HG03095 (cell line): Measurements from ENCODE around the gene GPATCH3.

ENCODE experiments used
- ATAC-seq: cut with Tn5 transposase; IDR thresholded peaks from one replicate; pipeline ENCODE4 v1.9.1; 2021; ENCODE audit warnings: moderate library complexity; ENCODE audit not compliant: unreplicated experiment

Gene GPATCH3

DNA sequence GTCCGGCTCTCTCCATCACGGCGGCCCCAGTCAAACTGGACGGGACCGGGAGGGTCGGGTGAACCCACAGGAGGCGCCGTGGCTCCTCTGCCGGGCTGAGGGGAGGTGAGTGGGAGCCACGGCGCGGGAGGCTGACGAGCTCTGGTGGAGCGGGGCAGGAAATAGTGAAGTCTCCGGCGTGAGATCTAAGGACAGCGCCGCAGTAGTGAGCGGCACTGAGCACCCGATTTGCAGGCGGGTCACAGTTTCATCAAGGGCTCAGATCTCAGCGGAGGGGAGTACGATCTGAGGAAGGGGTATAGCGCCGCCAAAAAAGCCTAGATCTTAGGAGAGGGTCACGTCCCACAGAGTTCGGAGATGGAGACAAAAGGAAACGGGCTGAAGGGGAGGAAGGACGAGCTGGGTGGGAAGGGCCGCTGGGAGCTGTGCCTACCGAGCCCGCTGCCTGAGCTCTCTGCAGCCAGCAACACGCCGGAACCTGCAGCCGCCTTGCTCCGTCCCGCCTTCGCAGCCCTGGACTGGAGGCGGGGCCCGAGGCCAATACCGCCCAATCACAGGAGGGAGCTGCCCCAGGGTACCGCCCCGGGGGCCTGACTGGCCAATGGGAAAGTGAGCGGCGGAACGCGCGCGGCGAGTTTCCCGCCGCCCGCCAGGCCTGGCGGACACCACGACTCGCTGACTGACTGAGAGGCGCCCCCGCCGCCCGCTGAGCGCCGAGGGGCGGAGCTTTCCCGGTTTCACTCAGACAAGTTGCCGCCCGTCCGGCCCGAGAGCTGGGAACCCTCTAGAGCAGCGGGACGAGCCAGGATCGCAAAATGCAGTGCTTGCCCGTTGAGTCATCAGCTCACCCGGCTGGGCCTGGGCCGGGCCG is 35.4 kb downstream of the GPATCH3 start:
- ATAC-seq = peak; percentile 86

DNA sequence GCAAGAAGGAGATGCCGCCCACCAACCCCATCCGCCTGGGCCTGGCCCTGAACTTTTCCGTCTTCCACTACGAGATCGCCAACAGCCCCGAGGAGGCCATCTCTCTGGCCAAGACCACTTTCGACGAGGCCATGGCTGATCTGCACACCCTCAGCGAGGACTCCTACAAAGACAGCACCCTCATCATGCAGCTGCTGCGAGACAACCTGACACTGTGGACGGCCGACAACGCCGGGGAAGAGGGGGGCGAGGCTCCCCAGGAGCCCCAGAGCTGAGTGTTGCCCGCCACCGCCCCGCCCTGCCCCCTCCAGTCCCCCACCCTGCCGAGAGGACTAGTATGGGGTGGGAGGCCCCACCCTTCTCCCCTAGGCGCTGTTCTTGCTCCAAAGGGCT is 36.6 kb downstream of the GPATCH3 start:
- no peak for ATAC-seq

DNA sequence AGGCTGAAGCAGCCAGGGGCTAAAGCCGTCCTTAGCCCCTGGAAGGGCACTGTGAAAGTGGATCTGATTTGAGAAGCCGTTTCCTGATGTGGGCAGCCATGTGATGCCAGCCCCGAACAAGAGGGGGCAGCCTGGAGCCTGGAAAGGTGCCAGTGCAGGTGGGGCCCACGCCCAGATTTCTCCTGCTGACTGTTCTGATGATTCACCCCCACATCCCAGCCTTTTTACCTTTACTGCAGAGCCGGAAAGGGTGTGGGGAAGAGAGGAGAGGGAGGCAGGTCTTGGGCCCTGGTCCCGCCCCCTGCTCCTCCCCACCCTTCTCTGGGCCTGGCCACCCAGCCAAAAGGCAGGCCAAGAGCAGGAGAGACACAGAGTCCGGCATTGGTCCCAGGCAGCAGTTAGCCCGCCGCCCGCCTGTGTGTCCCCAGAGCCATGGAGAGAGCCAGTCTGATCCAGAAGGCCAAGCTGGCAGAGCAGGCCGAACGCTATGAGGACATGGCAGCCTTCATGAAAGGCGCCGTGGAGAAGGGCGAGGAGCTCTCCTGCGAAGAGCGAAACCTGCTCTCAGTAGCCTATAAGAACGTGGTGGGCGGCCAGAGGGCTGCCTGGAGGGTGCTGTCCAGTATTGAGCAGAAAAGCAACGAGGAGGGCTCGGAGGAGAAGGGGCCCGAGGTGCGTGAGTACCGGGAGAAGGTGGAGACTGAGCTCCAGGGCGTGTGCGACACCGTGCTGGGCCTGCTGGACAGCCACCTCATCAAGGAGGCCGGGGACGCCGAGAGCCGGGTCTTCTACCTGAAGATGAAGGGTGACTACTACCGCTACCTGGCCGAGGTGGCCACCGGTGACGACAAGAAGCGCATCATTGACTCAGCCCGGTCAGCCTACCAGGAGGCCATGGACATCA is 37.2 kb downstream of the GPATCH3 start, which contains the start of gene SFN:
Gene SFN, plus strand, starts transcription at position 369 of the 904 bp plus-strand sequence. Its CDS starts 64 bp downstream, at position 433.
- ATAC-seq = no peak

DNA sequence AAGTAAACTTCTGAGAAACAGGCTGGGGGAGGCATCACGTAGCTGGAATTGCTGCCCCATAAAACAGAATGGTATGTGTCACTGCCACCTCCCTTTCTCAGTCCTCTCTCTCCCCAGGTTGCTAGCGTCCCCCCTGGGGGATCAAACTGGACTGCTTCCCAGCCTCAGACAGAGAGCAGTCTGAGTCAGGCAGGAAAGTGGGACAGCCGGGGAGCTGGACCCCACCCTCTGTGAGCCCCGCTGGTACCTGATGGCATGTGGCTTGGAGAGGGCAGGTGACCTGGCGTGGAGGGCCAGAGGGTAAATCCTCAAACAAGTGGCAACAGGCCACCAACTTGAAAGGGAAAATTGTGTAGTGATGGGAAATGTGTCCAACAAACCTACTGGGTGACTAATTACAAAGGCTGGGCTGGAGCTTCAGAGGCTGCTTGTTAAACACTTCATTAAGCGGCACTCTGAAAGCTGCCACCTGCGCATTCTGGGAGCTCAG is 38.3 kb downstream of the GPATCH3 start:
- no peak for ATAC-seq

DNA sequence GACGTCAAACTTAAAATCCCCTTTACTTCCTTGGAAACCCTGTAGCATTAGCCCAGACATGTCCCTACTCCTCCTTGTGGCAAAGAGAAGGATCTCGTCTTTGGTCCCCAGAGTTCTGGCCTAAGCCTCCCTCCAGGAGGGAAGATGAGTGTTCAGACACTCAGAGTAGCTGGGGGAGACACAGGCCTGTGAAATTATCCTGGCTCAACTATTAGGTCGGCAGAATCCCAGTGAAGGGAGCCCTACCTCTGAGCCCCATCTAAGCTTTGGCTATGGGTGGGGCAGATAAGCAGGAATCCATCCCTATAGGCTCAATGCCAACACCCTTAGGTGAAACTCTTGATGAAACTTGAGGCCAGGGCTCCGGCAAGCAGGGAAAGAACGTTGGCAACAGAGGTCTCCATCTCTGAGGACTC is 39.0 kb downstream of the GPATCH3 start:
- ATAC-seq = no peak

DNA sequence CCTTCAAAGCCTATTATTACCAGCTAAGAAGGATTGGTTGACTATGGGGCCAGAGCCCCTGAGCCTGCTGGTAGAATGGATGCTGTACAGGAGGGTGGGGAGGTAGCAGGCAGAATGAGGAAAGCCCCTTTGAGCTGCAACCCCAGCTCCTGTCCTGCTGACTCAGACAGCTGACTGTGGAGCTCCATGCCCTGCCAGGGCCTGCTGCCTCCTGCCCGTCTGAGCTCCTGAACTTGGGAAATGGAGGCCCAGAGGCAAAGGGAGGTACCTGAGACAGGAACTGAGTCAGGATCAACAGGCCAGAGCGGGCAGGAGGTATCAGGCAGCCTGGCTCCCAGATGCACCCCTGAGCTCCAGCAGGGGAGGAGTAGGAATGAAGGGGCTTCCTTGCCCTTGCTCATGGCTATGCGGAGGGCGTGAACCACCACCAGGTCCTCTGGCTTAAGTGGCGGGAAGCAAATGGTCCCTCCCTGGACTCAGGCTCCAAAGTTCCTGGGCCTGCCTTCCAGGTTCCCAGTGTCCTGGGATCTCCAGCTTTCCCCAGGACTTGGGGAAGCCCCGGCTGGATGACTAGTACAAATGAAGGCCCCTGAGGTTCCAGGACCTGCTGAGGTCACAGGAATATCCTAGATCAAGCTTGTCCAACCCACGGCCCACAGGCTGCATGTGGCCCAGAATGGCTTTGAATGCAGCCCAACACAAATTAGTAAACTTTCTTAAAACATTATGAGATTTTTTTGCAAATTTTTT is 41.2 kb downstream of the GPATCH3 start:
- ATAC-seq = no peak

DNA sequence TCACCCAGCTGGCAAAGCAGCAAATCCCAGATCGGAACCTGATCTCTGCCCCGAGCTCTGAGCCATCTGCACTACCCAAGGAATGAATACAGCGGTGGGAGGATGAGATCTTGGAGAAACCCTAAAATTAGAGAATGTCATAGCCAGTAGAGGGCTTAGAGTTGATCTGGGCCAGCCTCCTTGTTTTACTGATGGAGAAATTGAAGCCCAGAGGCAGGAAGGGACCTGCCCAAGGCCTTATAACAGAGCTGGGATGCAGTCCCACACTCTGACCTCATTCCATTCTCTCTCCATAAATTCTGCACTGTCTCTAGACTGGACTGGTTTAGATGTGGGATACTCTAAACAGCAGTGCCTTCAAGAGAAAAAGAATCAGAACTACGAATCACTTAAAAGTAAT is 42.1 kb downstream of the GPATCH3 start:
- ATAC-seq = no peak

DNA sequence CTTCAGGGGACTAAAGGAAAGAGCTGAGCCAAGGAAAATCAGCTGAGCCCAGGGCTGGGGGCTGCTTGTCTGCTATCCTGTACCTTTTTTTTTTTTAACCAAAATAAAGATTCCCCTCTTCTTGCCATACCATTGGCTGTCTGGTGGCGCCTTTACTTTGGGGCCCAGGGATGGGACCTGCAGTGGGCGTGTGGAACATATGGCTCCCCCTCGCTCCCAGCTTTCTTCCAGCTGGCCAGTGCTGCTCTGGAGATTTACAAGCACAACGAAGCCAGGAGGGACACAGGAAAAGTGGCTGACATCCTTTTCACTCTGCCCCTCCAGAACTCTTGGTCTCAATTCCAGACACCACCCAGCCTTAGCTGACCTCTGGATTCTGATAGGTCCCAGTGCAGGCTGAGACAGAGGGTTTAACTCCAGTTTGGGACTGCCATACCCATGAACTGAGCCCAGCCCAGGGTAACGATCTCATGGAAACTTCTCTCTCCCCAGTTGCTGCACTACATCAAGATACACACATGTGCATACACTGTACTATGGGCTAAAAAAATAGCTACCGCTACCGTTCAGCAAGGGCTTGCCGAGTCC is 42.7 kb downstream of the GPATCH3 start:
- no peak for ATAC-seq

DNA sequence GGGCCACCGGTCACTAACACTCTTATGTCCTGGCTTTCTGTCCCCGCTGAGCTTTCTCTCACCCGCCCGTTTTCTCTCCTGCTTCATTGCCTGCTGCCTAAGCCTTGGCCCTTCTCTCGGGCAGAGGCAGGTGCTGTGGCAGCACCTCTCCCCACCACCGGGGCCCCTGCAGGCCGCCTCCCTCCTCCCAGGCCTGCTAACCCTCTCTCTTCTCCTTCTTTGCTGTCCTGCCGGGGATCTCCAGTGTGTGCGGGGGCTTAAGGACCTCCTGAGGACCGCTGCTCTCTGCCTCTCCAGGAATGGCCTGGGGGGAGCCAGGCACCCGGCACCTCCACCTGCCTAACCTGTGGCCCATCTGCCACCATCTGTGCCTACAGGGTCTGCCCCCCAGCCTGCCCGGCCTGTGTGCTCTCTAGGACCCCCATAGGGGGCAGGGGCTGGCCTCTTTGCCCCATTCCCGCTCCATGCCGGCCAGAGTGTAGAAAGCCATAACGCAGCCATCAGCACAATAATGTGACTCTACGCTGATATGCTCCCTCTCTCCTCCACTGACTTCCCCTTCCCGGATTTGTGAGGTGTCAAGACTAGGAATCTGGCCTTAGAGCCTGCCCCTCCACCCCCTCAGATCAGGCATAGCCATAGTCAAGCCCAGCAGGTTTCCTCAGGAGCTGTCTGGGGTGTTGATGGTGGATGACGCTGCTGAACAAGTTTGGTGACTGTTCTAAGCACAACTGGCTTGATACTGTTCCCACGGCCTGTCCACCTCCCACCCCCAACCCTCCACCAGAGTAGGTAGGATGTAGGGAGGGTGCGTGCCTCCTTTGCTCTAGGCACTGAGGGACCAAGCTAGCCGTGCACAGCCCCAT is 43.4 kb downstream of the GPATCH3 start:
- no peak for ATAC-seq

DNA sequence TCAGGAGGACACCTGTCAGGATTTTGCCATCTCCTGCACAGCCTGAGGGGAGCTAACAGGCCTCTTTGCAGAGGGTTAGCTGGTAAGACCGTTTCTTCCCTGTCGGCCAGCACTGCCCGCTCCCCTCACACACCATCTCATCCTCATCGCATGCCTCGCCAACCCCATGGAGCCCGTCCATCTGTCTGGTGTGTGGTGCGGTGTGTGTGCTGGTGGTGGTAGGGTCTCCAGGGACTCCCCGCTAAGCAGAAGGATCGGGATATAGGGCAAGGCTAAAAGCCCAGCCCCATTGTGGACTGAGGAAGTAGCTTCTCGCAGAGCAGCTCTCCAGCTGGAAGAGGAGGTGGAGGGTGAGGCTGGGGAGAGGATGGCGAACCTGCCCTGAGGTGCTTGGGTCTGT is 44.1 kb downstream of the GPATCH3 start:
- no peak for ATAC-seq

DNA sequence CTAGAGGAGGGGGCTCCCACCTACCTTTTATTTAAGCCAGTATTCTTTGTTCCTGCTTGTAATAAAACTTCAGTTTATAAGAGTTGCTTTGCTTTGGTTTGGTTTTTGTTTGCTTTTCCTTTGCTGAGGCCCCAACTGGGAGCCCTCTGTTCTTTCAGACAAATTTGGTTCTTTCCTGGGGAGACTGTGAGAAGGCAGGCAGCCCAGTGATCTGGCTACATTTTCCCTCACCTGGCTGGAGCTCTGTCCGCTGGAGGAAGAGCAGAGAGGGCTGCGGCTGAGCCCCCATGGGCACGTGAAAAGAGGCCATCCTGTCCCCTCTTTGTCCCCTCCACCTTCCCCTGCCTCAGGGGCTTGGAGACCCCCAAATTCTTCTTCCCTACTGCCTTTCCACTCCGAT is 44.6 kb downstream of the GPATCH3 start:
- ATAC-seq = no peak

DNA sequence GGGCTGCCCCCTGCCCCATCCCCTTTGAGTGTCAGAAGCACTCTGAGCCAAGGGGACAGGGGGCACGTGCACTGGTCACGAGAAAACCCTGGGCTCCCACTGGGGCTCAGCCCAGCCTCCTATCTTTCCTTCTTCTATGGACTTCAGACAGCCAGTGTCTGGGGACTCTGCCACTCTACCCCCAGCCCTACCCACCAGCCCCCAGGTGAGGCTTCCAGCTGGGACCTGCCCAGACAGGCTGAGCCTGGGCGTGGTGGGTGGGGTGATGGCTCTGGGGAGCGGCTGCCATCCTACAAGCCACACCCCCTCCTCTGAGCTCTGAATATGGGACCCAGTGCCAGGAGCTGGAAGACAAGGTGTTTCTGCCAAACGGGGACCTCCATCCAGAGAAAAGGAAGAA is 45.4 kb downstream of the GPATCH3 start:
- ATAC-seq = no peak

DNA sequence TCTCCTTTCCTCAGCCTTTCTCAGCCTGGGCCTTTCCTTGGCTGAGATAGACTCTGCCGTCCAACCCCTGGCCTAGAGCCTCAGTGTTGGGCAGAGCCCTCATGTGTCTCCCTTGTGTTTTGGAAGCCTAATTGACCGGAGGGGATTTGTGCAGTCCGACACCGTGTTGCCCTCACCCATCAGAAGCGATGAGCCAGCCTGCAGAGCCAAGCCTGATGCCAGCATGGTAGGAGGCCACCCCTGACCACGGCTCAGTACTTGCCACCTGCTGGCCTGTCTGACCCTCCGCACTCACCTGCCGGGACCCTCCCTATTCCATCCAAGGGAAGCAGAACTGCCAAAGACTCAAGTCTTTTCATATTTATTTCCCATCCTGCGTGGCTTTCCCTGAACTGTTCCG is 46.7 kb downstream of the GPATCH3 start:
- no peak for ATAC-seq

DNA sequence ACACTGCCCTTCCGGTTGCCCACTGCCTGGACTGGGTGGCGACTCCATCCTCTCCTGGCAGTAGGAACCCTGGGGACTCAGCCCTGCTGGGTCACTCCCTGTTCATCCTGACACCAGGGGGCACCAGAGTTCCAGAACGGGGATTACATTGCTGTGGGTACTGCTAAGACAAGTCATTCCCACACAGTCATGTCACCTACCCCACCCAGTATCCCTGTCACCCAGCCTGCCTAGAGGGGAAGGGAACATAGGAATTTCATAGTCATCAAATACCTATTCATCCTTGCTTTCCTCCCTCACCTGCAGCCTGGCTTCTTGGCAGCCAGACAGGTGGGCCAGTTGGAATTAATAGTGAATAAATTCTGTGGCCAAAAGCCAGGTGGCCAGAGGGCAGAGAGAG is 47.1 kb downstream of the GPATCH3 start:
- no peak for ATAC-seq

DNA sequence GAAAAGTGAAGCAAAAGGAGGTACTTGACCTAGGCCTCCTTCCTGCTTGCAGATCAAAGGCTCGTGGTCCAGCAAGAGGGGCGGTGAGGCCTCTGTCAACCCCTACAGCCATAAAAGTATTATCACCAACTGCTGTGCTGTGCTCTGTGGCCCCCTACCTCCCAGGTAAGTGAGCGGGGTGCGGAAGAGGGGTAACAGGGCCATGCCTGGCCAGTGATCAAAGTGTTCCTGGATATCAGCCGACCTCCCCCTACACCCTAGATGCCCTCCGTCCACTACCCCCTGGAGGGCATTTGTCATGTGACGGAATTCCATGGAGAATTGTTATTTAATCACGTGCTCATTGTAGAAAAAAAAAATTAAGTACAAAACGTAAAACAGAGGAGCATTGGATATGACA is 47.6 kb downstream of the GPATCH3 start:
- ATAC-seq = no peak

DNA sequence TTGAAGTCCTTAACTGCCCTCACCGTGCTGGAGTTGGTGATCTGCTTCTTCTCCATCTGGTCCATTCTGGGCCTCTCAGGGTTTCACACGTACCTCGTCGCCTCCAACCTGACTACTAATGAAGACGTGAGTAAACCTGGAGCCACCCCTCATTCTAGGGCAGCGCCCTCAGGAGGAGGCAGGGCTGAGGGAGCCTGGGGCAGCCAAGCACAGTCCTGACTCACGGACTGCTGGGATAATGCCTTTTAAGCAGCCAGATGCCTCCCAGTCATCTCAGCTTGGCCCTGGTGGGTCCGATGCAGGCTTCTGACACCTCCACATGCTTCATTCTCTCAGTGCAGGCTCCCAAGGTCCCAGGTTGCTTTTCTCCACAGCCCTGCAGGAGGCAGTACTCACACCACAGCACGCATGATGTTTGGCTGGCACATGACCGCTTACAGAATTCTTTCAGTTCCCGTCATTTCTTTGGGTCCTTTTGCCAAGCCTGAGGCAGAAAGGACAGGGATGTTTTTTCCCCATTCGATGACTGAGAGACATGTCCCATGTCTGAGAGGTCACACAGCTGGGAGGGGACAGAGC is 49.1 kb downstream of the GPATCH3 start:
- ATAC-seq = no peak

DNA sequence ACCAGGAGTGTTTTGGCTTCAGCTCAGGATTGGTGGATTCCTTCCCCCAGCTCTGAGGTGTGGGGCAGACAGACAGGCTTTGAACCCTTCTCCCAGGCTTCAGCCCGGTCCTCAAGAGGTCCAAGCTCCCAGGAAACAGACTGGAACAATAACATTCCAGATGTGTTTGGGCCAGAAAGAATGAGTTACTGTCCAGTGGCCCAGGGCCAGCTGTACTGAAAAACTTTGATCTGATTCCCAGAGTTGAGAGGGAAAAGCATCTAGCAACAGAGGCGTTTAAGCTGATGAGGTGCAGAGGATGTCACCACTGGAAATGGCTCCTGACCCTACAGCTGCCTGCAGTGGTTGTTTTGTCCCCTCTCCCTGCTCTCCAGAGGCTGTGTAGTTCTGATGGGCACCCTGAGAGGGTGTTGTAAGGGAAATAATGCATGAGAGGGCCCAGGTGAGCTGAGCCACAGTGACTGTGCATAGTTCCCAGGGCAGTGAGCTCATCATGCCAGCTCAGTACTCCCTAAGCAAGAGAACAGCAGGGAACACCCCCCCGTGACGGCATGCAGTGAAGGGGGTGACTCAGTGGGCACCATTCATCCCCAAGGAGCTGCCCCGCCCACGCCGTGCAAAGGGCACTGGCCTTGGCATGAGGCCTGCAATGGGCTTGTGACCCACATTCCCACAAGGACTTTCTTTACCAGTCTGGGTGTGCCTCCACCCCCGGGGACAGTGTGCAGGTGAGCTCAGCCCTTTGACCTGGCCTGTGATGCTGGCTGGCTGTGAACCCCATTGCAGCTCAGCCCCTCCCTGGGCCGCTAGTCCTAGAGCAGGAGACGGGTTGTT is 51.1 kb downstream of the GPATCH3 start:
- no peak for ATAC-seq

DNA sequence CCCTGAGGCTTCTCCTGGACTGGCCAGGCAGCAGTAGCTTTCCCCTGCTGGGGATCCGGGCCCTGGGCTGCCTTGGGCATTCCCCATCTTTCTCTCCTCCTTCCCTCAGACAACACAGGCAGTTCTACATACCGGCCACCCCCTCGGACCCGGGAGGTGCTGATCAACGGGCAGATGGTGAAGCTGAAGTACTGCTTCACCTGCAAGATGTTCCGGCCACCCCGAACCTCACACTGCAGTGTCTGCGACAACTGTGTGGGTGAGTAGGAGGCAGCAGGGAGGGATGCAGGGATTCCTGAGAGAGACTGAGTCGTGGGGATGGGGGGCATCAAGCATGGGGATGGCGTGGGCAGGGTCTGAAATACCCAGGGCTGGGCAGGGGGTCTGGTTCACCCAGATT is 51.8 kb downstream of the GPATCH3 start:
- no peak for ATAC-seq
